NCI-H748 treated with DMSO at 0.1 percent for 48 hours (cell line): Measurements from ENCODE around the gene RAB11B.
"Not testable (repeated sequence)": the region's sequence is repeated elsewhere in the genome, so short reads cannot be mapped to it uniquely, and the experiment has no call there.

ENCODE experiments used
- DNase-seq: peaks from one replicate; lab custom pipeline; 2025; lab: John Stamatoyannopoulos, UW

Gene RAB11B

GRCh38 chr19:8389891-8390616 is at the start of gene RAB11B:
Gene RAB11B, plus strand, starts transcription at chr19:8390360. Its CDS starts 57 bp downstream, at chr19:8390417.
- peak; percentile 100 for DNase-seq

- DNase-seq = not testable (repeated sequence)
These were observed 48.7 kb upstream of the RAB11B start for GRCh38 chr19:8341504-8341903.

GRCh38 chr19:8342316-8342683 is 47.9 kb upstream of the RAB11B start:
- DNase-seq = no peak

- DNase-seq = peak; percentile 24
These were observed 47.3 kb upstream of the RAB11B start, which contains the start of gene KANK3 for GRCh38 chr19:8342684-8343482. Gene KANK3, minus strand, starts transcription at chr19:8343262. Its CDS starts 5,434 bp downstream, at chr19:8337828.

GRCh38 chr19:8343483-8343844 is 46.7 kb upstream of the RAB11B start:
- no peak for DNase-seq

- not testable (repeated sequence) for DNase-seq
These were observed 40.4 kb upstream of the RAB11B start for GRCh38 chr19:8349629-8350372.

- no peak for DNase-seq
These were observed 37.9 kb upstream of the RAB11B start for GRCh38 chr19:8352134-8352827.

- DNase-seq = not testable (repeated sequence)
These were observed 37.3 kb upstream of the RAB11B start for GRCh38 chr19:8352845-8353244.

- DNase-seq = no peak
These were observed 34.3 kb upstream of the RAB11B start for GRCh38 chr19:8355631-8356402.

GRCh38 chr19:8357007-8357521 is 33.1 kb upstream of the RAB11B start:
- DNase-seq = no peak

GRCh38 chr19:8358948-8359347 is 31.2 kb upstream of the RAB11B start:
- DNase-seq = no peak

GRCh38 chr19:8360196-8360595 is 30.0 kb upstream of the RAB11B start:
- DNase-seq = no peak

- DNase-seq = no peak
These were observed 28.0 kb upstream of the RAB11B start for GRCh38 chr19:8361921-8362793.

- no peak for DNase-seq
These were observed 26.1 kb upstream of the RAB11B start, which contains the start of gene ANGPTL4 for GRCh38 chr19:8363803-8364771. Gene ANGPTL4, plus strand, starts transcription at chr19:8364155. Its CDS starts 167 bp downstream, at chr19:8364322.

- no peak for DNase-seq
These were observed 24.0 kb upstream of the RAB11B start for GRCh38 chr19:8366121-8366581.

GRCh38 chr19:8366961-8367326 is 23.2 kb upstream of the RAB11B start:
- no peak for DNase-seq

- DNase-seq = no peak
These were observed 22.7 kb upstream of the RAB11B start for GRCh38 chr19:8367327-8368001.
